Activated naive CD4-positive, alpha-beta T cell treated with Interleukin-2 at 50 U/mL for 16 hours (primary cell): Measurements from ENCODE around the gene SCYL3.
"Not testable (repeated sequence)": the region's sequence is repeated elsewhere in the genome, so short reads cannot be mapped to it uniquely, and the experiment has no call there.

ENCODE experiments used
- DNase-seq: peaks from one replicate; pipeline ENCODE4 v3.0.0-alpha.2; 2020

The SCYL3 gene

GRCh38 chr1:169869426-169869825, 24.3 kb downstream of the SCYL3 start:
- no peak for DNase-seq

GRCh38 chr1:169868978-169869377, 24.7 kb downstream of the SCYL3 start:
- no peak for DNase-seq

DNA sequence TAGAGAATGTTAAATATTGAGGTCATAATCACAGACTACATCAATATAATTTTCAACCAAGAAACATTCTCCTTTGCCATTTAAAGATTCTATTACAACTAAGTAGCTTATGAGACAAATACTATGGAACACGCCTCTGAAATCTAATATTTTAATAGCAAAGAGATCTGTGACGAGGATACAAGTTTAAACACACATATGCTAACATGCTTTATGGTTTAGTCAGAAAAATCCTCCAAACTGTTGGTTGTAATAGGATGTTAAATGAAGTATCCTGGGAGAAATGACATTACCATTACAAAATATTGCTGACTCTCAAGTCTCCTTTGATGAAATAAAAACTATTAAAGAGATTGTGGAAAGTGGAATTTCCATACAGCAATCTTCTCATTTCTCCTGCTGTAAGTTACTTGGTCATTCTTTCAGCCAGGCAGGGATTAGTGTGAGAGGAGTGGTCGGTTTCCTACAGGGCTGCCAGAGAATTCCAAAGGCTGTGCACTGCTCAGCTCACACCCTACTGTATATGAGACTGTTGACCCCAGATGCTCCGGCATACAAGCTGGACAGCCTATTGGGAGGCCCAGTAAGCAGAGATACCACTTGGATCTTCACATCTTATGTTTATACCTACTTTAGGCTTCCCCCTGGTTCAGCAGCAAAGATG, 26.6 kb downstream of the SCYL3 start:
- no peak for DNase-seq

DNA sequence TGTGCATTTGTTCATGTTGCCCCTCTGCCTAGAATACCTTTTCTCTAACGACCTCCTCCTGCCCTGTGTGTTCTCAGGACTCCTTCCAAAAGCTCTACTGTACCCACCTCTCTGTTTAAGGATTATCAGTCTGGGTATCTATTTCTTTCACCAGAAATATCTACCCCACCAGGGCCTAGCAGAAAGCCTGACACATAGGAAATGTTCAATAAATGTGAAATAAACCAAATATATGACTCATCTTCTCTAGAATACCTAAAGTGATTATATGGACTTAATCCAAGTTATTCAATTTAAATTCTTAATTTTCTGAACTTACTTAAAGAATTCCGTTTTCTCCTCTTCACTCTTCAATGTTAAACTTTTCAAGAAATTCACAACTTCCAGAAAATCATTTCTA, 27.1 kb downstream of the SCYL3 start:
- DNase-seq, result no peak

DNA sequence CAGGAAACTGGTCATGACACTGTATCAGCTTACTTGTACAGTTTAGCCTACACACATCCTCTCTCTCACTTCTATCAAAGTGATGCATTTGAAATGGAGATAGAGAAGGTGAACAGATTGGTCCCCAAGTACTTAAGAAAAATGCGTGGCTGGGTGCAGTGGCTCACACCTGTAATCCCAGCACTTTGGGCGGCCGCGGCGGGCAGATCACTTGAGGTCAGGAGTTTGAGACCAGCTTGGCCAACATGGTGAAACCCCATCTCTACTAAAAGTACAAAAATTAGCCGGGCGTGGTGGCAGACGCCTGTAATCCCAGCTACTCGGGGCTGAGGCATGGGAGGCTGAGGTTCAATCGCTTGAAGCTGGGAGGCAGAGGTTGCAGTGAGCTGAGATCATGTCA, 29.2 kb downstream of the SCYL3 start:
- not testable (repeated sequence) for DNase-seq

GRCh38 chr1:169860750-169861149, 32.9 kb downstream of the SCYL3 start:
- no peak for DNase-seq

DNA sequence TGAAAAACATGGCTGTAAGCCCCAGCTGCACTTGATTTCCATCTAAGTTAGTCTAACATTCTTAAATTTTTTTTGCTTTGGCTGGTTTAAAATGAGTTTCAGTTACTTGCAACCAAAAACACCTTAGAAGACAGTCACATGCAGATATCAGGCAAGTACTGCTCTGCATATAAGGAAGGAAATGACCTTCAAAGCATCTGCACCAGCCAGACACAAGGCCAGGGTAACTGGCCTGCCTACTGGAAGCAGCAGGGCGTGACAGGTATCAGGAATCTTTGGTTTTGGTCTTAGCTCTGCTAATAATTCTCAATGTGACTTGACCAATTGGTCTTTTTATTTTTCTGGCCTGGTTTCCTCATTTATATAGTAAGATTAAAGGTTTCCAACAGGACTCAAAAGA, 33.5 kb downstream of the SCYL3 start:
- DNase-seq, result no peak

GRCh38 chr1:169859001-169859400, 34.7 kb downstream of the SCYL3 start:
- no peak for DNase-seq

GRCh38 chr1:169858467-169858866, 35.2 kb downstream of the SCYL3 start:
- no peak for DNase-seq

- DNase-seq, result no peak
Observed at GRCh38 chr1:169853341-169853740, 40.4 kb downstream of the SCYL3 start.

GRCh38 chr1:169849346-169850022, 44.2 kb downstream of the SCYL3 start:
- DNase-seq, result no peak

GRCh38 chr1:169848456-169848855, 45.2 kb downstream of the SCYL3 start:
- DNase-seq, result no peak

DNA sequence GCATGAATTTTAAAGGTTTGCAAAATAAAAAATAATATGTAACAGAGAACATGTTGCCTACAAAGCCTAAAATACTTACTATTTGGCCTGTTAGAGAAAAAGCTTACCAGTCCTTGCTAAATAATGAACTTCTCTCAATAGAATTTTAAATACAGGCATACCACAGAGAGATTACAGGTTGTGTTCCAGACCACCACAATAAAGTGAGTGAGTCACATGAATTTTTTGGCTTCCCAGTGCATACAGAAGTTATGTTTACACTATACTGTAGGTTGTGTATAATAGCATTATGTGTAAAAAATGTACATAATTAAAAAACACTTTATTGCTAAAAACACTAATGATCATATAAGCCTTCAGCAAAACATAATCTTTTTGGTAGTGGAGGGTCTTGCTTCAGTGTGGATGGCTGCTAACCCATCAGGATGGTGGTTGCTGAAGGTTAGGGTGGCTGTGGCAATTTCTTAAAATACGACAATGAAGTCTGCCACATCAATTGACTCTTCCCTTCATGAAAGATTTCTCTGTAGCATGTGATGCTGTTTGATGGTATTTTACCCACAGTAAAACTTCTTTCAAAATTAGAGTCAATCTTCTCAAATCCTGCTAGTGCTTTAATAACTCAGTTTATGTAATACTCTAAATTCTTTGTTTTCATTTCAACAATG, 48.6 kb downstream of the SCYL3 start:
- no peak for DNase-seq

DNA sequence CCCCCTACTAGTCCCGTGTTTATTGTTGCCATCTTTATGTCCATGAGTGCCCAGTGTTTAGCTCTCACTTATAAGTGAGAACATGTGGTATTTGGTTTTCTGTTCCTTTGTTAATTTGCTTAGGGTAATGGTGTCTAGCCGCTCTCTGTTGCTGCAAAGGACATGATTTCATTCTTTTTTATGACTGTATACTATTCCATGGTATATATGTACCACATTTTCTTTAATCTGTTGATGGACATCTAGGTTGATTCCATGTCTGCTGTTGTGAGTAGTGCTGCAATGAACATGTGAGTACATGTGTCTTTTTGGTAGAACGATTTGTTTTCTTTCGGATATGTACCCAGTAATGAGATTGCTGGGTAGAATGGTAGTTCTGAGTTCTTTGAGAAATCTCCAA, 54.8 kb downstream of the SCYL3 start:
- no peak for DNase-seq

DNA sequence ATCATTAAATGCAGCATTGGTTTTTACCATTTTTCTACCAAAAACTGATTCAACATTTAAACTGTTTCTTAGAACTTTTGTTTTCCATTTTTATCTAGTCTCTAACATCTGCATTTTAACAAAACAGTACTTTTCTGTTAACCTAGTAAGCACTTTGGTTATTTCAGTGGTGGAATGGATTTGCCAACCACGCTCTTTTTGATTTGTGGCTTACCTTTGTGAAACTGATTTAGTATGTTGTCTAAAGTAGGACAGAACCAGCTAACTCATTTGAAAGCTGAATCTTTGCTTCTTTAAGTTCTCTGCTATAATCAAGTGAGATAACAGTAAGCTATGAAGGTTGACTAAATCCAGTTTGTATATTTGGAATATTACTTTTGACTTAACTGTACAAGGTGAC, 57.5 kb downstream of the SCYL3 start:
- DNase-seq, result no peak

- no peak for DNase-seq
Observed at GRCh38 chr1:169835647-169836046, 58.0 kb downstream of the SCYL3 start.

DNA sequence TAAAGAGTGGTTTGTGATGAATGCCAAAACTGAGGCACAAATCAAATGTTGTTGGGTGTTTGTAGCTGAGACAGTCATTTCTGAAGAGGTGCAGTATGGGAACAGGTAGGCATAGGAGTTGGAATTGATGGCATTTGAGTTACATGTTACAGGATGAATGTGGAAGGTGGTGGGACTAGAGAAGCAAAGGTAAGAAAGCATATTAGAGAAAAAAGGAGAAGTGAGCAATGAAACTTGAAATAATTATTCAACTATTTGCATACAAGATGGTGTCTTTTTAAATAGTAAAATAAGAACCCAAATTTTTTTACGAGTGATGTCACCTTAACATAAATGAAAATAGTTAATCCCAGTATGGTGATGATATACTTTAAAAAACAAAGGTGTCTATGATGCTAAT, 58.8 kb downstream of the SCYL3 start:
- DNase-seq, result no peak

- DNase-seq, result no peak
Observed at GRCh38 chr1:169833179-169833901, 60.4 kb downstream of the SCYL3 start.

- no peak for DNase-seq
Observed at GRCh38 chr1:169829671-169830070, 64.0 kb downstream of the SCYL3 start.

- no peak for DNase-seq
Observed at GRCh38 chr1:169824153-169824552, 69.5 kb downstream of the SCYL3 start.

GRCh38 chr1:169821500-169821899, 72.2 kb downstream of the SCYL3 start:
- no peak for DNase-seq

- no peak for DNase-seq
Observed at GRCh38 chr1:169816617-169817016, 77.1 kb downstream of the SCYL3 start.

- DNase-seq, result no peak
Observed at GRCh38 chr1:169814265-169814664, 79.4 kb downstream of the SCYL3 start.

- no peak for DNase-seq
Observed at GRCh38 chr1:169812131-169812530, 81.6 kb downstream of the SCYL3 start.
